ENCODE measurements around the gene SUMF1.
"Not testable (repeated sequence)": the region's sequence is repeated elsewhere in the genome, so short reads cannot be mapped to it uniquely, and the experiment has no call there.

Gene SUMF1

GRCh38 chr3:4460334-4460733 lies 6.7 kb downstream of the SUMF1 start:
- ChIA-PET CTCF (no interaction called here), POLR2A (no interaction called here)
- TF ChIP-seq ZNF384 (IDR thresholded peaks at IDR 0.05) (no peak), FOXM1 (IDR thresholded peaks at IDR 0.05; ENCODE audit: borderline replicate concordance) (no peak), LEF1 (IDR thresholded peaks at IDR 0.05; ENCODE audit: borderline replicate concordance) (no peak), L3MBTL2 (conservative IDR thresholded peaks at IDR 0.05) (no peak), TARDBP (IDR thresholded peaks at IDR 0.05) (no peak), ARNT (IDR thresholded peaks at IDR 0.05) (no peak), FOXA1 (IDR thresholded peaks at IDR 0.05) (no peak), FOXK2 (IDR thresholded peaks at IDR 0.05) (no peak), CTBP1 (IDR thresholded peaks at IDR 0.05; ENCODE audit: borderline replicate concordance) (no peak), SUZ12 (IDR thresholded peaks at IDR 0.05) (no peak), NFRKB (IDR thresholded peaks at IDR 0.05) (no peak), HDGF (IDR thresholded peaks at IDR 0.05; ENCODE audit: borderline replicate concordance) (no peak)
- DNase-seq (ENCODE audit: extremely low spot score): no peak

- ChIA-PET CTCF (no interaction called here), POLR2A (no interaction called here)
- no peak for DNase-seq (ENCODE audit: extremely low spot score)
- TF ChIP-seq TARDBP (IDR thresholded peaks at IDR 0.05): no peak
- no peak for TF ChIP-seq PKNOX1 (IDR thresholded peaks at IDR 0.05)
- TF ChIP-seq NFRKB (IDR thresholded peaks at IDR 0.05): no peak
- no peak for TF ChIP-seq HDGF (IDR thresholded peaks at IDR 0.05; ENCODE audit: borderline replicate concordance)
- TF ChIP-seq SP1 (IDR thresholded peaks at IDR 0.05): no peak
- TF ChIP-seq L3MBTL2 (conservative IDR thresholded peaks at IDR 0.05): no peak
- TF ChIP-seq ZNF384 (IDR thresholded peaks at IDR 0.05): no peak
- TF ChIP-seq FOXK2 (IDR thresholded peaks at IDR 0.05): no peak
- TF ChIP-seq CTBP1 (IDR thresholded peaks at IDR 0.05; ENCODE audit: borderline replicate concordance): no peak
- TF ChIP-seq ELF4 (IDR thresholded peaks at IDR 0.05): no peak
- TF ChIP-seq BHLHE40 (IDR thresholded peaks at IDR 0.05; ENCODE audit: borderline replicate concordance): no peak
Measured at GRCh38 chr3:4458961-4459360, 8.1 kb downstream of the SUMF1 start.

GRCh38 chr3:4456780-4457179 lies 10.3 kb downstream of the SUMF1 start:
- POLR2A ChIA-PET; CTCF ChIA-PET; DNase-seq (ENCODE audit: extremely low spot score): not testable (repeated sequence)

GRCh38 chr3:4454142-4454541 lies 12.9 kb downstream of the SUMF1 start:
- TF ChIP-seq L3MBTL2 (conservative IDR thresholded peaks at IDR 0.05) (no peak), PKNOX1 (IDR thresholded peaks at IDR 0.05) (no peak), CTBP1 (IDR thresholded peaks at IDR 0.05; ENCODE audit: borderline replicate concordance) (no peak), SUZ12 (IDR thresholded peaks at IDR 0.05) (no peak)
- ChIA-PET POLR2A (no interaction called here), CTCF (no interaction called here)
- DNase-seq (ENCODE audit: extremely low spot score): no peak

- TF ChIP-seq CTBP1 (IDR thresholded peaks at IDR 0.05; ENCODE audit: borderline replicate concordance): no peak
- TF ChIP-seq HDGF (IDR thresholded peaks at IDR 0.05; ENCODE audit: borderline replicate concordance): no peak
- no peak for TF ChIP-seq SUZ12 (IDR thresholded peaks at IDR 0.05)
- no peak for TF ChIP-seq LEF1 (IDR thresholded peaks at IDR 0.05; ENCODE audit: borderline replicate concordance)
- no peak for TF ChIP-seq FOXK2 (IDR thresholded peaks at IDR 0.05)
- no peak for TF ChIP-seq SP1 (IDR thresholded peaks at IDR 0.05)
- CTCF ChIA-PET: no interaction called here
- POLR2A ChIA-PET: no interaction called here
- DNase-seq (ENCODE audit: extremely low spot score): no peak
Measured at GRCh38 chr3:4449043-4449805, 17.8 kb downstream of the SUMF1 start.

GRCh38 chr3:4448187-4448586 lies 18.9 kb downstream of the SUMF1 start:
- ChIA-PET POLR2A (no interaction called here), CTCF (interaction anchor here (0.6 kb wide), 1 partner anchor 116 kb away, joined by 3 read pairs; no protein-coding TSS in a partner anchor)
- DNase-seq (ENCODE audit: extremely low spot score): no peak
- no peak for TF ChIP-seq PKNOX1 (IDR thresholded peaks at IDR 0.05)
- TF ChIP-seq FOXM1 (IDR thresholded peaks at IDR 0.05; ENCODE audit: borderline replicate concordance): no peak
- no peak for TF ChIP-seq BHLHE40 (IDR thresholded peaks at IDR 0.05; ENCODE audit: borderline replicate concordance)
- TF ChIP-seq SUZ12 (IDR thresholded peaks at IDR 0.05): no peak
- no peak for TF ChIP-seq FOXK2 (IDR thresholded peaks at IDR 0.05)
- no peak for TF ChIP-seq SP1 (IDR thresholded peaks at IDR 0.05)
- no peak for TF ChIP-seq NFRKB (IDR thresholded peaks at IDR 0.05)

- ChIA-PET POLR2A (no interaction called here), CTCF (no interaction called here)
- TF ChIP-seq HDGF (IDR thresholded peaks at IDR 0.05; ENCODE audit: borderline replicate concordance) (no peak), CTBP1 (IDR thresholded peaks at IDR 0.05; ENCODE audit: borderline replicate concordance) (no peak), PKNOX1 (IDR thresholded peaks at IDR 0.05) (no peak), FOXA1 (IDR thresholded peaks at IDR 0.05) (no peak), FOXM1 (IDR thresholded peaks at IDR 0.05; ENCODE audit: borderline replicate concordance) (no peak), LEF1 (IDR thresholded peaks at IDR 0.05; ENCODE audit: borderline replicate concordance) (no peak), TARDBP (IDR thresholded peaks at IDR 0.05) (no peak), FOXK2 (IDR thresholded peaks at IDR 0.05) (no peak)
- no peak for DNase-seq (ENCODE audit: extremely low spot score)
Measured at GRCh38 chr3:4447295-4447999, 19.6 kb downstream of the SUMF1 start.

Measured in HEK293T (cell line).